Measurements from ENCODE around the gene OR6X1. TPM values are rescaled to one million over a fixed set of nuclear protein-coding genes. Genes with fewer than 3 reads are reported as not detected.

OR6X1 gene
- total RNA-seq, 1 experiment from 2014 or later = not detected

DNA sequence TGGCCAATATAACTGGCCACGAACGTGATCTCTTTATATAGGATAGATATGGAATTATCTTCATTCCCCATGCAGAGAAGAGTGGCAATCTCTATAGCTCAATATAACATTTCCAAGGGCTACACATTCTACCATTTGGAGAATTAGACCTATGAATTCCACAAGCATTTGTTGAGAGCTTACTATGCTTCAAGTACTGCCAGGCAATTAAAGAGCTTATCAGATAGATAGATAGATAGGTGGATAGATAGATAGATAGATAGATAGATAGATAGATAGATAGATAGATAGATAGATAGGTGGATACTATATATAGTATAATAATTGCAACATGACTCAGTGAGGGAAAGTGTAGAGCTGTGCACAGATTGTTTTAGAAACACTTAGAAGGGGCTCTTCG is 1.5 kb upstream of the OR6X1 start:
- DNase-seq = no peak
- Histone ChIP-seq H3K4me2 (ENCODE audit: insufficient read depth, insufficient read length, low read length) (no peak overlapping the region), H2AFZ (ENCODE audit: low read length) (no peak overlapping the region), H3K23ac (ENCODE audit: insufficient read length, low read depth, low read length) (no peak overlapping the region), H3K4ac (ENCODE audit: low read depth, low read length) (no peak overlapping the region), H3K4me1 (ENCODE audit: insufficient read depth, low read length) (no peaks in the 10 kb centered on the region; the same call in 1 of the 2 replicates), H4K8ac (replicated peaks; ENCODE audit: insufficient read length, low read depth, low read length) (no peak overlapping the region), H2AK5ac (ENCODE audit: insufficient read length, low read length) (no peak overlapping the region), H3K23me2 (ENCODE audit: insufficient read length, low read depth, low read length, poor library complexity, severe bottlenecking) (no peaks in the 10 kb centered on the region), H3K9ac (ENCODE audit: extremely low read depth, insufficient read length, low read length) (no peak overlapping the region), H4K20me1 (ENCODE audit: control insufficient read depth, insufficient read depth, insufficient read length) (no peaks in the 10 kb centered on the region), H3K9me3 (ENCODE audit: control insufficient read depth, low read depth, low read length) (no peaks in the 10 kb centered on the region), H2BK12ac (ENCODE audit: insufficient read length, low read depth, low read length) (no peak overlapping the region), H3K27me3 (ENCODE audit: insufficient read depth, low read length) (no peaks in the 10 kb centered on the region), H3K18ac (ENCODE audit: insufficient read length, low read depth, low read length) (no peak overlapping the region), H3K27ac (ENCODE audit: insufficient read length, low read depth, low read length) (no peak overlapping the region), H3K14ac (ENCODE audit: insufficient read depth, low read length) (no peak overlapping the region), H2BK20ac (ENCODE audit: low read depth, low read length, poor library complexity, severe bottlenecking) (no peak overlapping the region), H3K56ac (ENCODE audit: insufficient read length, low read depth, low read length) (no peak overlapping the region), H2BK15ac (ENCODE audit: low read depth, low read length) (no peak overlapping the region), H2BK120ac (ENCODE audit: low read depth, low read length, poor library complexity, severe bottlenecking) (no peak overlapping the region), H3K79me1 (ENCODE audit: insufficient read depth, low read depth, low read length, poor library complexity, severe bottlenecking) (no peaks in the 10 kb centered on the region), H3T11ph (ENCODE audit: low read length) (no peak overlapping the region), H4K91ac (ENCODE audit: insufficient read length, low read depth, low read length) (no peak overlapping the region), H2BK5ac (ENCODE audit: insufficient read length, low read length) (no peak overlapping the region), H3K79me2 (ENCODE audit: insufficient read depth, low read length) (no peaks in the 10 kb centered on the region), H4K5ac (ENCODE audit: insufficient read length, low read depth, low read length) (no peak overlapping the region)
- Mint-ChIP-seq H3K36me3 (ENCODE audit: insufficient read depth in 1 of 3, low read depth in 3 of 3) (peaks cover 7 to 25% (median 17%) of the 10 kb centered on the region in 3 experiments; a peak in 5 of 7 replicates), H3K4me1 (peaks cover 16 to 20% of the 10 kb centered on the region in 2 experiments), H3K27ac (no peak overlapping the region; a peak in 1 of 7 replicates), H3K4me3 (no peak overlapping the region), H3K9me3 (peaks cover 0 to 13% of the 10 kb centered on the region in 2 experiments), H3K27me3 (ENCODE audit: low read depth) (peaks cover 2% of the 10 kb centered on the region; the same call in 1 of the 2 replicates)
- WGBS (ENCODE audit: extremely low coverage, insufficient read length, low lambda C conversion rate) = no CpG with 5 or more reads among the region's 3 CpGs
- TF ChIP-seq, protein P1, sequence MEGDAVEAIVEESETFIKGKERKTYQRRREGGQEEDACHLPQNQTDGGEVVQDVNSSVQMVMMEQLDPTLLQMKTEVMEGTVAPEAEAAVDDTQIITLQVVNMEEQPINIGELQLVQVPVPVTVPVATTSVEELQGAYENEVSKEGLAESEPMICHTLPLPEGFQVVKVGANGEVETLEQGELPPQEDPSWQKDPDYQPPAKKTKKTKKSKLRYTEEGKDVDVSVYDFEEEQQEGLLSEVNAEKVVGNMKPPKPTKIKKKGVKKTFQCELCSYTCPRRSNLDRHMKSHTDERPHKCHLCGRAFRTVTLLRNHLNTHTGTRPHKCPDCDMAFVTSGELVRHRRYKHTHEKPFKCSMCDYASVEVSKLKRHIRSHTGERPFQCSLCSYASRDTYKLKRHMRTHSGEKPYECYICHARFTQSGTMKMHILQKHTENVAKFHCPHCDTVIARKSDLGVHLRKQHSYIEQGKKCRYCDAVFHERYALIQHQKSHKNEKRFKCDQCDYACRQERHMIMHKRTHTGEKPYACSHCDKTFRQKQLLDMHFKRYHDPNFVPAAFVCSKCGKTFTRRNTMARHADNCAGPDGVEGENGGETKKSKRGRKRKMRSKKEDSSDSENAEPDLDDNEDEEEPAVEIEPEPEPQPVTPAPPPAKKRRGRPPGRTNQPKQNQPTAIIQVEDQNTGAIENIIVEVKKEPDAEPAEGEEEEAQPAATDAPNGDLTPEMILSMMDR (conservative IDR thresholded peaks at IDR 0.05) = no peak
